Measurements from ENCODE around the gene MDH2.
A peak's percentile ranks its signal among the peaks of the same experiment; 100 is the strongest.
"Not testable (repeated sequence)": the region's sequence is repeated elsewhere in the genome, so short reads cannot be mapped to it uniquely, and the experiment has no call there.

The MDH2 gene

GRCh38 chr7:76009672-76010600 is 38.0 kb upstream of the MDH2 start:
- TF ChIP-seq CTCF (IDR thresholded peaks at IDR 0.05; ENCODE audit: low read depth, low read length, missing control alignments): no peak
- no peak overlapping the region for H3K4me3 ChIP-seq (replicated peaks; ENCODE audit: low read depth, low read length)
- DNase-seq (ENCODE audit: extremely low read depth, low read depth): no peak

GRCh38 chr7:76011442-76011861 is 36.5 kb upstream of the MDH2 start:
- TF ChIP-seq CTCF (IDR thresholded peaks at IDR 0.05; ENCODE audit: low read depth, low read length, missing control alignments): no peak
- DNase-seq (ENCODE audit: extremely low read depth, low read depth): peak; percentile 41
- H3K4me3 ChIP-seq (replicated peaks; ENCODE audit: low read depth, low read length): no peak overlapping the region

- DNase-seq (ENCODE audit: extremely low read depth, low read depth): no peak
- no peak overlapping the region for H3K4me3 ChIP-seq (replicated peaks; ENCODE audit: low read depth, low read length)
- no peak for TF ChIP-seq CTCF (IDR thresholded peaks at IDR 0.05; ENCODE audit: low read depth, low read length, missing control alignments)
These were observed 31.5 kb upstream of the MDH2 start for GRCh38 chr7:76016191-76016947.

GRCh38 chr7:76018520-76018919 is 29.4 kb upstream of the MDH2 start:
- DNase-seq (ENCODE audit: extremely low read depth, low read depth); H3K4me3 ChIP-seq (replicated peaks; ENCODE audit: low read depth, low read length): not testable (repeated sequence)

GRCh38 chr7:76020031-76020714 is 27.7 kb upstream of the MDH2 start:
- TF ChIP-seq CTCF (IDR thresholded peaks at IDR 0.05; ENCODE audit: low read depth, low read length, missing control alignments): peak; percentile 94
- H3K4me3 ChIP-seq (replicated peaks; ENCODE audit: low read depth, low read length): no peak overlapping the region
- peak; percentile 30 for DNase-seq (ENCODE audit: extremely low read depth, low read depth)

- DNase-seq (ENCODE audit: extremely low read depth, low read depth): no peak
- H3K4me3 ChIP-seq (replicated peaks; ENCODE audit: low read depth, low read length): no peak overlapping the region
- TF ChIP-seq CTCF (IDR thresholded peaks at IDR 0.05; ENCODE audit: low read depth, low read length, missing control alignments): no peak
These were observed 25.7 kb upstream of the MDH2 start for GRCh38 chr7:76022026-76022780.
